ENCODE measurements around the gene LRPPRC. TPM values are rescaled to one million over a fixed set of nuclear protein-coding genes. Genes with fewer than 3 reads are reported as not detected.

LRPPRC gene
- total RNA-seq: 47.7 and 51.0 TPM in 2 replicates

GRCh38 chr2:43995733-43996533 lies at the start of gene LRPPRC:
Gene LRPPRC (minus strand): TSS chr2:43995989. CDS start chr2:43995947, 42 bp downstream.

GRCh38 chr2:43838560-43839267 lies 157.1 kb downstream of the LRPPRC start, which contains the start of the genes ABCG5 and ABCG8:
Gene ABCG5 (minus strand): TSS chr2:43838839. CDS start chr2:43838679, 160 bp downstream.
Gene ABCG8 (plus strand): TSS chr2:43838971. CDS start chr2:43839054, 83 bp downstream.

Other genes starting within 250 kb of the LRPPRC start
- gene DYNC2LI1, start 221.9 kb downstream of the LRPPRC start, total RNA-seq: 25.9 and 26.8 TPM in 2 replicates
- gene ABCG5, start 157.2 kb downstream of the LRPPRC start, total RNA-seq: under 0.01 TPM in 1 of 2 replicates, not detected in the other
- not detected in 2 replicates for gene ABCG8, start 157.0 kb downstream of the LRPPRC start, total RNA-seq
- 39.9 and 58.6 TPM in 2 replicates for gene PPM1B, start 172.9 kb upstream of the LRPPRC start, total RNA-seq

All from aortic smooth muscle cell (primary cell).